Bronchial smooth muscle cell (primary cell): ENCODE measurements around the gene URAD. TPM values are rescaled to one million over a fixed set of nuclear protein-coding genes. Genes with fewer than 3 reads are reported as not detected.

ENCODE experiments used
- total RNA-seq: library from RNA; depleted of rRNA; stranded (reverse); fragments of >200 nt; gene quantifications from 2 replicates; pipeline ENCODE4 v1.2.1, GENCODE V29; 2014

URAD gene, protein sequence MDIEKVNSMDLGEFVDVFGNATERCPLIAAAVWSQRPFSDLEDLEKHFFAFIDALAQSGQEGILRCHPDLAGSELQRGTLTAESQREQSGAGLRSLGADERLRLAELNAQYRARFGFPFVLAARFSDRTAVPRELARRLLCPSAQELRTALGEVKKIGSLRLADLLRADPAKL
- total RNA-seq = not detected in 2 replicates

DNA sequence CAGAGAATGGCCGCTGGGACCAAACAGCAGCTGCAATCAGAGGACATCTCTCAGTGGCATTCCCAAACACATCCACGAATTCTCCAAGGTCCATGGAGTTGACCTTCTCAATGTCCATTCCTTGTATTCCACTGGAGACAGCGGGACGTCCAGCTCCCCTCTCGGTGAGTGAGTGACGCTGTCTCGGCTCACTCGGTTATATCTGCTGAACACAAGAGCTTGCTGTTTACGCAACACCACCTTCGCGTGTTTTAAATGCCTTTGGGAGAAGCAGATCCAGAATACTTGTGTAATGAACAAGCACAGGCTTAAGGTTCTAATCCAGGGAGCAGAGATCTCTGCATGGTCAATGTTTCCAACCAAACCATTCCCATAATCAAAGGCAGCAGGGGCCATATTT is at the start of gene URAD:
Gene URAD (minus strand): TSS at position 174 of the 400 bp plus-strand sequence. CDS start 56 bp downstream, at position 118.

DNA sequence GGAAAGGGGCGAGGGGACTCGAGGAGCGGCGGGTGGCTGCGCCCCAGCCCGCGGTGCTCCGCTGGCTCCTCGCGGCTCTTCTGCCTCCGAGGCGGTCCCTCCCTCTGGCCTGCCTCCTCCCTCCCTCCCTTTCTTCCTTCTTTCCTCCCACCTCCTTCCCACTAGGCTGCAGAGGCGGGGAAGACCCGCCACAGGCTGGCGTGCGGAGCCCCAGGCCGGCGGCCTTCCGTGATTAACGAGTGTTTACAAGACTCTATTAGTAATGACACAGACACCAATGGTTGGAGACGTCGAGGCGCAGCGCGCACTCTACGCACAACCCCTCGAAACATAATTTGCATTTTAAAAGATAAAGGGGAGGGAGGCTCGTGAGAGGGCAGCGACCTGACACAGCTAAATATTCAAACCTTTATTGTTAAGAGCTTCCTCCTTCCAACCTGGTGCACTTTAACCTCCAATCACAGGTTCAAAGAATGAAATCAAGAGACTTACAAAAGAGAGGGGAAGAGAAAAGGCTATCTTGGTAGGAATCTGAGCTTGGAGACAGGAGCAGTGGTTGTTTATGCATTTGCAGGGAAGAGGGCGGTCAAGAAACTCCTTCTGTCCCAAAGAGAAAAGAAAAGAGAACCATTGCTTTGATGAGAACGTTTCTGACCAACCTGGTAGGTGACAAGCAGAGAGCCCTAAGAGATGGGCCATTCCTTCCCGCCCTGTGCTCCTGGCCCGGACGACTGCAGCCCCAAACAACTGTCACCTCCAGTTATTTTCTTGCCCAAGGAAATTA is 19.2 kb downstream of the URAD start, which contains the start of gene CDX2:
Gene CDX2 (minus strand): TSS at position 234 of the 784 bp plus-strand sequence. CDS start 309 bp downstream, outside the sequence.

Other genes starting within 250 kb of the URAD start
- not detected in 2 replicates for gene GSX1, start 196.2 kb downstream of the URAD start, total RNA-seq
- gene PDX1, start 68.7 kb downstream of the URAD start, total RNA-seq = not detected in 2 replicates
- not detected in 2 replicates for gene CDX2, start 19.4 kb downstream of the URAD start, total RNA-seq
- gene FLT3, start 111.9 kb upstream of the URAD start, total RNA-seq = not detected in 2 replicates
- gene PAN3, start 149.9 kb upstream of the URAD start, total RNA-seq = 8.2 and 10.1 TPM in 2 replicates